Activated CD4-positive, CD25-positive, alpha-beta regulatory T cell treated with anti-CD3 and anti-CD28 coated beads, Interleukin-2, amount 50 U/mL, for 72 hours (primary cell): Measurements from ENCODE around the gene DLGAP1.

ENCODE experiments used
- DNase-seq: peaks from one replicate; pipeline ENCODE4 v3.0.0; 2021

The DLGAP1 gene

GRCh38 chr18:3921826-3922225, 533.3 kb downstream of the DLGAP1 start:
- DNase-seq, result no peak

DNA sequence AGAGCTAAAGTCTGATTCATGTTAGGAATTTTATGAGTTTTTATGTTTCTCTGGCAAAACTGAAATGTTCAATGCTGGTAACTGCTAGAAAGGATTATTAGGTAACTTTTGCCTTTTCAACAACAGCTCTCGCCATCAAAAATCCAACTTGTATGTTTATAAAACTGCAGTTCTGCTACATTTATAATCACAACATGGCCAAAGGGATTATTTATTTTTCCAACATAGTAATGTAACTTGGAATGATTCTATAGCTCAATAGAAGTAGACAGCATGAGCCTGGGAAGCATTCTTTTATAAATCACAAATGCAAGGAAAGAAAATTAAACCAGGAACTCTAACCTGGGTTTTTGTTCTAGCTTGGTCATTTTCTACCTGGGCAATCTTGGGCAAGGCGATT, 534.3 kb downstream of the DLGAP1 start:
- no peak for DNase-seq

DNA sequence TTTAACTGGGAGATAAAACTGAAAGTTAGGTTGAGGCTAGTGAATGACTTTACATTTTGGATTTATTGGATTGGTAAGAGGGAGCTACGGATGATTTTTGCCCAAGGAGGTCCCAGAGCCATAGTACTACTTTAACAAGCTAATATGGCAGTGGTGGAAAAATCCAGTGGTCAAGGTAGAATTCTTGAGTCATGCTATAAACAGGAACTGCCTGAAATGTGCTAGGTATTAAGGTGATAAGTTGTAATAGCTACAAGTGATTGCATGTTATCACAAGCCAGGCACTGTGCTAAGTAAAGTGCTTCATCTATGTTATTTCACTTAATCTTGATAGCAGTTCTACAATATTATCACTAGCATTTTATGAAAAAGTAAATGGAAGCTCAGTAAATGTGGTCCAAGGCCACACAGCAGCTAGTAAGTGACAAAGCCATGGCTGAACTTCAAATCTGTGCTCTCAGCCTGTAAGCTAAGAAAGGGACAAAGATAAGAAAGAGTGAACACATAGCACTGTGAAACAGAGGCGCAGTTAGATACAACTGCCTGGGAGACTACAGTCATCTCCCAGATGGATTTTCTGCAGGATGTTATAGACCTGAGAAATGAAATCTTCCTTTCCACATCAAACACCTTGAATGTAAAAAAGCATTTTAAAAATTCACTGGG, 535.6 kb downstream of the DLGAP1 start:
- DNase-seq, result no peak

- DNase-seq, result no peak
Measured at GRCh38 chr18:3916082-3916481, 539.0 kb downstream of the DLGAP1 start.

GRCh38 chr18:3914833-3915610, 540.1 kb downstream of the DLGAP1 start:
- DNase-seq, result no peak

GRCh38 chr18:3914109-3914508, 541.0 kb downstream of the DLGAP1 start:
- DNase-seq, result no peak

GRCh38 chr18:3912705-3913104, 542.4 kb downstream of the DLGAP1 start:
- DNase-seq, result no peak

GRCh38 chr18:3911413-3911812, 543.7 kb downstream of the DLGAP1 start:
- no peak for DNase-seq

GRCh38 chr18:3910512-3910911, 544.6 kb downstream of the DLGAP1 start:
- no peak for DNase-seq

GRCh38 chr18:3907955-3908354, 547.2 kb downstream of the DLGAP1 start:
- DNase-seq, result no peak

DNA sequence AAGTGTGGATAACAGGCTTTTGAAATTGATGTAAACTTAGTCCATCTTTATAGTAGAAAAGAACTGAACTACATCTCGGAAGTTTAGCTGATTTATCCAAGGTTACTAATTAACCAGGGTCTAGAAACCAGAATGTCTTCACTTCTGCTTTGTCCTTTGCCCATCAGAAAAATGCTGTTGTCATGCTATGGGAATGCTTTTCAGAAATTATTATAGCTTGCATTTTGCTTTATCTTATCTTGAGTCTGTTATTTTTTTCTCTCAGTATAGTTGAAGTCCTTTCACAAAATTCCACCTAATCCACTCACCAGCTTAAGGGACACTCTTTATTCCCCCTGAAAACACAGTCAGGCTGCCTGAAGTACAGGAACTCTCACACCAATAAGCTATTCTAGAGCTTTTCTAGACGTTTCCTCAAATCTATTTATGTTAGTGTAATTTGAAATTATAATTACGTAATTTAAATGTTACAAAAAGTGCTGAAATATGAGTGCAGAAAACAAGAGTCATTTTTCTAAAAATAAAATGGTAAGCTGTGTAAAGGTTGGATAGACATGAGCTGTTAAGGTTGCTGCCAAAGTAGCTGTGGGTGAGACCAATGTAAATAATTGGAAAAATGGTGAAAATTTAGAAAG, 548.9 kb downstream of the DLGAP1 start:
- DNase-seq, result no peak

DNA sequence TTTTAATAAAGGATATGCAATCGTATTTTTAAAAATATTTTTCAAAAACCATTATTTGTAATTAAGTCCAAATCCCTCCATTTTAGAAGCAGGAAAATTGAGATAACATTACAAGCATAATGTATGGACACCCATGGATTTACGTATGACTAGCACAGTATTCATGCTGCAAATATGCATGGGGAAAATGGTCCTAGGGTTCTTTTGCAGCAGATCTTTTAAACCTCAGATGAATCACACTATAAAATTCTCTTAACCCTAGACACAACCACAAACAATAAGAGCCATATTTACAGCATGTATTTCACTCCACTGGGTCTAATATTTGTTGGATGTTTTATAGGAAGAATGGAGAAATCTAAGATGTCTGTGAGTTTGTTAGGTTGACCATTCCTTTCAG, 551.8 kb downstream of the DLGAP1 start:
- DNase-seq, result no peak

DNA sequence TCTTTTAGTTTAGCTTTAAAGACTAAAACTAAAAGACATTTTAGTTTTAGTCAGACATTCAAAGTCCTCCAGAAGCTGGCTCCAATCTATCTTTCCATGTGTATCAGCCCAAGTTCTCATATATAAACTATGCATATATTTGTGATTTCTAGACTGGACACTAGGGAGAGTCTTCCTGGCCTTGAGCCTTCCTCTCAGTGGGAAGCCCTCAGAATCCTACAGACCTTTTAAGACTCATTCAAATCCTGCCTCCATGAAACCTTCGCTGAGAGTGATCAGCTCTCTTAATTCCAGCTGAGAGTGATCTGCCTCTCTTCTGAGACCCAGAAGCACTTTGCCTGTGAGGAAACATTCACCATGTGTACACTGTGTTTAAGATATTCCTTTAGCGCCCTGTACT, 552.4 kb downstream of the DLGAP1 start:
- DNase-seq, result no peak

DNA sequence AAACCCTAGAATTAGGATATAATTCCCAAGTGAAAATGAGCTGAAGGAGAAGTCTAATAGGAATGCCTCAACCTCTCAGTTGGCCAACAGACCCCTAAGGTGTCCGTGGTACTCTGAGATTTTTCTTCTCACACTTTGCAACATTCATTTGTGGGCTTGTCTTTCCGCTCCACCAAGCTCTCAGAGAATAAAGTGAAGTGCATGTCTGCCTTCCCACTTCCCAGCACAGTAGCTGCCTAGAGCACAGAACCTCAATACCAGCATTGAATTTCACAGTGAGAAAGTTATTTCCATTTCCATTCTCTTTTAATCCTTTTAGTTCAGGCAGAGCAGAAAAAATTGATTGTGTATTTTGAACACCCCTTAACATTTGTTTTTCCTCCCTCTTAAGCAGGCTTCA, 553.3 kb downstream of the DLGAP1 start:
- DNase-seq, result no peak

- DNase-seq, result no peak
Measured at GRCh38 chr18:3901042-3901441, 554.1 kb downstream of the DLGAP1 start.

DNA sequence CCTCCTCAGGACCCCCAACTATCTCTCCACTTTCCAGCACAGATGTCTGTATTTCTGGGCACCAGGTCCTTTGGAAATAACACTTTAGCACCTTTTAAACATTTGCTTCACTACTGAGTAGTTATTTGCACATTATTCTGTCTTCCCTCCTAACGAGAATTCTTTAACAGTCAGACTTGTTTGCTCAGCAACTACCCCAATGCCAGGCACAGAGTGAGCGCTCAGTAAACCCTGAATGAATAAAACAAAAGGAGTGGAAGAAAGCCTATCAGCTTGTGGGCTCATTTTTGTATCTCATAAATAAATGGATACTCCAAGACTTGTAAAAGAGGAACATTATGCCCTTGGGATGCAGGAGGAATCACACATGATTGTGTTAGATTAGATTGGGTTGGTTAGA, 554.8 kb downstream of the DLGAP1 start:
- no peak for DNase-seq

- DNase-seq, result no peak
Measured at GRCh38 chr18:3898861-3899613, 556.1 kb downstream of the DLGAP1 start.

DNA sequence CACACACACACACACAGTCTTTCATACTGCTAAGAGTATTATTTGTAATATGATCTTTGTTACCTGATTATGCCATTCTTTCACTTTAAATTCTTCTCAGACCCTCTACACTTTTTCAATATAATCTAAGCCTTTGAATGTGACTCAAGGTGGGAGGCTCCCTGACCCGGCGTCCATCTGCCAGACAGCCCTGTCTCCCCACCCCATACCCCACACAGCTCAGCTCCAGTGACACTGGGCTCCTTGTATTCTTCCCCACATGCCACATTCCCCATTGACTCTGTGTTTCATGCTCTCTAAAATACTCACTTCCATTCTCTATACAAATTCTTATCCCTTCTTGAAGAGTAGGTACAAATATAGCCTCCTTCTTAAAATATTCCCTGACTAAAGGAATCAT, 563.0 kb downstream of the DLGAP1 start:
- DNase-seq, result no peak

- DNase-seq, result no peak
Measured at GRCh38 chr18:3891245-3891644, 563.9 kb downstream of the DLGAP1 start.

DNA sequence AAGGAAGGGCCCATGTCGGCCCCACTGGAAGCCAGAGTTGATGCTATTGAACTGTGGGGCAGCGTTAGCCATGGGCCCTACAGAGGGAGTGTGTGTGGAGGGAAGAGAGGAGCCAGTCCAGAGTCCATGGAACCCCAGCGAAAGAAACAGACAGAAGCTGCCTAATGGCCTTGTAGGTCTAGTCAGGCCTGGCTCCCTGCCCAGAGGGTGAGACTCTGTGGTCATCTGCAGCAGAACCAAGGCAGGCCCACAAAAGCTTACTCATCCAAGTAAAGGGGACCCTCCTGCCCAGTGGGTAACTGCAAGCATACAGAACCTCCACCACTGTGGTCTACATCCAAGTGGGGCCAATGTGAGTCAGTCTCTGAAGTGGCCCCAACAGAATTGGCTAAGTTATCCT, 565.3 kb downstream of the DLGAP1 start:
- no peak for DNase-seq

DNA sequence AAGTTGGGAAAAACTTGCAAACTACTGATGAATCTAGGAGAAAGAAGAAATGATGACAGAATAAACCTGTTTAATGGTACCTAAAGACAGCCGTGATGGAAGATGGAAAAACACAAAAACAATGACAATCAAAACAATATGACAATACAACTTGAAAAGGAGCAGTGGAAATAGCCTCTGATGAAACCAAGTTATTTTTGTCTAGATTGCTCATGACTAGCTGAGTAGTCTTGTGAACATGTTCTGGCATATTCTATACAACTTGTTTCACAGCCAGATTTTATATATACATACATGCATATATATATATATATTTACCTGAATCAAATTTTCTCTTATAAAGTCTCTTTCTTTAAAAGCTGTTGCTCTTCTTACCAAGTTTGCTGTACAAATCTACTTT, 566.0 kb downstream of the DLGAP1 start:
- DNase-seq, result no peak

GRCh38 chr18:3886575-3887322, 568.4 kb downstream of the DLGAP1 start:
- DNase-seq, result no peak
